WTC11 (cell line): ENCODE results near the gene PHB1. TPM values are rescaled to one million over a fixed set of nuclear protein-coding genes. Genes with fewer than 3 reads are reported as not detected.

Experiments
- ATAC-seq: fragments of 200-7000 bp; cut with Tn5 transposase; 2 replicates; pipeline ENCODE4 v1.10.0; 2021; ENCODE audit warnings: mild to moderate bottlenecking, moderate library complexity
- CTCF ChIA-PET: fragments of 300-600 bp; sonication (Branson Sonifier 250); formaldehyde crosslinking; loops from one replicate; lab custom pipeline; 2021; ENCODE audit warnings: antibody characterized with exemption; lab: Charles Lee
- POLR2A ChIA-PET: fragments of 350-600 bp; sonication (Branson Sonifier 250); formaldehyde crosslinking; loops from one replicate; lab custom pipeline; 2021; ENCODE audit warnings: antibody characterized with exemption; lab: Charles Lee
- DNase-seq: peaks from one replicate; pipeline ENCODE4 v3.0.0; 2021; ENCODE audit warnings: low spot score
- H3K27ac Mint-ChIP-seq: 2 replicates; pipeline ENCODE4 v1.8.0; 2021; ENCODE audit warnings: mixed read lengths
- H3K27me3 Mint-ChIP-seq: 2 replicates; pipeline ENCODE4 v1.8.0; 2021; ENCODE audit warnings: low read depth, mild to moderate bottlenecking, moderate library complexity, mixed read lengths
- H3K36me3 Mint-ChIP-seq: 2 replicates; pipeline ENCODE4 v1.8.0; 2021; ENCODE audit warnings: mixed read lengths
- H3K4me1 Mint-ChIP-seq: 2 replicates; pipeline ENCODE4 v1.8.0; 2022; ENCODE audit warnings: mixed read lengths
- H3K4me3 Mint-ChIP-seq: 2 replicates; pipeline ENCODE4 v1.8.0; 2021; ENCODE audit warnings: mild to moderate bottlenecking, moderate library complexity, mixed read lengths
- H3K9me3 Mint-ChIP-seq: 2 replicates; pipeline ENCODE4 v1.8.0; 2021; ENCODE audit warnings: mixed read lengths
- AFF4 ChIP-seq: sonication (generic); formaldehyde crosslinking; IDR thresholded peaks from 2 replicates; pipeline ENCODE4 v1.8.1; 2023; ENCODE audit warnings: mild to moderate bottlenecking, missing genetic modification reagents, borderline replicate concordance
- ARID4B ChIP-seq: sonication (generic); formaldehyde crosslinking; IDR thresholded peaks from 2 replicates; pipeline ENCODE4 v1.8.0; 2023; ENCODE audit warnings: missing genetic modification reagents, mild to moderate bottlenecking, borderline replicate concordance
- CDX4 ChIP-seq: fragments of 250-450 bp; sonication (Bioruptor Pico); IDR thresholded peaks from 2 replicates; pipeline ENCODE4 v1.9.0; 2021; ENCODE audit warnings: moderate library complexity, mild to moderate bottlenecking, inconsistent platforms, borderline replicate concordance
- FOXJ3 ChIP-seq: sonication (generic); formaldehyde crosslinking; IDR thresholded peaks from 2 replicates; pipeline ENCODE4 v1.9.0; 2021; ENCODE audit warnings: missing genetic modification reagents, mild to moderate bottlenecking, borderline replicate concordance
- MXD4 ChIP-seq: fragments of 250-450 bp; sonication (Bioruptor Pico); IDR thresholded peaks from 2 replicates; pipeline ENCODE4 v1.8.0; 2021; ENCODE audit warnings: mild to moderate bottlenecking, moderate library complexity, borderline replicate concordance
- NFYB ChIP-seq: sonication (generic); formaldehyde crosslinking; conservative IDR thresholded peaks from 2 replicates; pipeline ENCODE4 v1.8.0; 2022; ENCODE audit warnings: low read depth, missing genetic modification reagents
- NR3C1 ChIP-seq: sonication (generic); formaldehyde crosslinking; conservative IDR thresholded peaks from 2 replicates; pipeline ENCODE4 v1.8.1; 2023; ENCODE audit warnings: low read depth, mild to moderate bottlenecking, missing genetic modification reagents
- SOX15 ChIP-seq: fragments of 250-450 bp; sonication (Bioruptor Pico); IDR thresholded peaks from 2 replicates; pipeline ENCODE4 v1.9.0; 2021; ENCODE audit warnings: mild to moderate bottlenecking
- ZNF232 ChIP-seq: sonication (generic); formaldehyde crosslinking; IDR thresholded peaks from 2 replicates; pipeline ENCODE4 v1.8.0; 2022; ENCODE audit warnings: mild to moderate bottlenecking, missing genetic modification reagents
- ZSCAN18 ChIP-seq: fragments of 250-450 bp; sonication (Bioruptor Pico); IDR thresholded peaks from 2 replicates; pipeline ENCODE4 v2.1.2; 2022; ENCODE audit warnings: mild to moderate bottlenecking, moderate library complexity
- total RNA-seq: library from RNA; stranded (reverse); gene quantifications from 3 replicates; pipeline ENCODE4 v1.2.3, GENCODE V29; 2021

Gene PHB1
- total RNA-seq, 1 experiment from 2014 or later, result 375 TPM

- DNase-seq (no peak), ATAC-seq (no peak)
- Mint-ChIP-seq H3K36me3 (peaks cover 39% of the 10 kb centered on the region), H3K4me1 (0 out of 2 replicates have a peak, but pooled peaks cover 4% of the 10 kb centered on the region), H3K4me3 (no peak overlapping the region), H3K9me3 (no peaks in the 10 kb centered on the region), H3K27ac (peak overlapping the region; percentile 42), H3K27me3 (no peaks in the 10 kb centered on the region)
- TF ChIP-seq ZSCAN18, result no peak
- TF ChIP-seq ZNF232 (CRISPR knock-in tag), result no peak
- TF ChIP-seq CDX4 (CRISPR knock-in tag), result no peak
- no peak for TF ChIP-seq AFF4 (CRISPR knock-in tag)
- ChIA-PET CTCF (interaction anchor here (1.2 to 1.5 kb wide), 3 partner anchors 34 to 168 kb away, joined by 3 to 9 read pairs (median 3); no protein-coding TSS in a partner anchor), POLR2A (no interaction called here)
These were observed 12.6 kb downstream of the PHB1 start for GRCh38 chr17:49401971-49402611.

- Mint-ChIP-seq H3K36me3 (peaks cover 18% of the 10 kb centered on the region), H3K27ac (no peak overlapping the region), H3K4me3 (no peak overlapping the region), H3K27me3 (no peaks in the 10 kb centered on the region), H3K4me1 (0 out of 2 replicates have a peak, but pooled peaks cover 4% of the 10 kb centered on the region), H3K9me3 (no peaks in the 10 kb centered on the region)
- CTCF ChIA-PET, result interaction anchor here (0.5 to 2.9 kb wide), 7 partner anchors 8 to 173 kb away, joined by 3 to 36 read pairs (median 5); partner anchors contain the start of gene PHB1
- no peak for ATAC-seq
- POLR2A ChIA-PET, result interaction anchor here (0.8 kb wide), 1 partner anchor 39 kb away, joined by 3 read pairs; no protein-coding TSS in a partner anchor
- TF ChIP-seq ARID4B (CRISPR knock-in tag) (no peak), NFYB (CRISPR knock-in tag) (no peak), MXD4 (CRISPR knock-in tag) (no peak), NR3C1 (CRISPR knock-in tag) (no peak), SOX15 (CRISPR knock-in tag) (no peak), ZNF232 (CRISPR knock-in tag) (no peak), FOXJ3 (no peak)
- DNase-seq, result no peak
These were observed 14.7 kb downstream of the PHB1 start for GRCh38 chr17:49399995-49400394.
